ENCODE data around the gene ATP8A2. TPM values are rescaled to one million over a fixed set of nuclear protein-coding genes. Genes with fewer than 3 reads are reported as not detected.

Gene ATP8A2
- total RNA-seq, 1 experiment from 2014 or later, result 5.2 TPM

- TF ChIP-seq RELA (CRISPR knock-in tag; IDR thresholded peaks at IDR 0.05; ENCODE audit: borderline replicate concordance) (no peak), ZBTB43 (CRISPR knock-in tag; IDR thresholded peaks at IDR 0.05) (no peak), TCF7 (CRISPR knock-in tag; IDR thresholded peaks at IDR 0.05; ENCODE audit: low read depth) (no peak), CREB1 (CRISPR knock-in tag; IDR thresholded peaks at IDR 0.05) (no peak), CREM (CRISPR knock-in tag; IDR thresholded peaks at IDR 0.05) (no peak), ZNF532 (CRISPR knock-in tag; IDR thresholded peaks at IDR 0.05; ENCODE audit: borderline replicate concordance) (no peak), TEAD1 (CRISPR knock-in tag; IDR thresholded peaks at IDR 0.05) (no peak), ZBTB21 (CRISPR knock-in tag; IDR thresholded peaks at IDR 0.05; ENCODE audit: borderline replicate concordance) (no peak), GABPB1 (CRISPR knock-in tag; IDR thresholded peaks at IDR 0.05) (no peak), NFE2L1 (CRISPR knock-in tag; IDR thresholded peaks at IDR 0.05) (no peak)
Observed at GRCh38 chr13:25874064-25874737, 502.4 kb downstream of the ATP8A2 start (continued).

GRCh38 chr13:25874907-25875306, 503.1 kb downstream of the ATP8A2 start:
- H3K4me3 Mint-ChIP-seq, result no peak overlapping the region
- POLR2A ChIA-PET, result no interaction called here
- peaks cover 7% of the 10 kb centered on the region; the same call in 1 of the 2 replicates for H3K36me3 Mint-ChIP-seq
- no peak overlapping the region for H3K27ac Mint-ChIP-seq
- peaks cover 51% of the 10 kb centered on the region for H3K4me1 Mint-ChIP-seq
- DNase-seq (ENCODE audit: low spot score) (no peak), ATAC-seq (no peak)
- CTCF ChIA-PET, result no interaction called here
- no peak for TF ChIP-seq IRF1 (CRISPR knock-in tag; IDR thresholded peaks at IDR 0.05)
- no peak for TF ChIP-seq FOXK1 (CRISPR knock-in tag; IDR thresholded peaks at IDR 0.05)
- no peak for TF ChIP-seq SOX15 (CRISPR knock-in tag; IDR thresholded peaks at IDR 0.05)
- TF ChIP-seq USF1 (CRISPR knock-in tag; IDR thresholded peaks at IDR 0.05), result no peak
- no peak for TF ChIP-seq ZNF671 (CRISPR knock-in tag; IDR thresholded peaks at IDR 0.05)
- H3K9me3 Mint-ChIP-seq, result peaks cover 14% of the 10 kb centered on the region
- H3K27me3 Mint-ChIP-seq (ENCODE audit: low read depth), result no peaks in the 10 kb centered on the region; the same call in 1 of the 2 replicates

- peaks cover 7% of the 10 kb centered on the region; the same call in 1 of the 2 replicates for H3K36me3 Mint-ChIP-seq
- POLR2A ChIA-PET, result no interaction called here
- CTCF ChIA-PET, result interaction anchor here (1.2 kb wide), 1 partner anchor 9 kb away, joined by 4 read pairs; no protein-coding TSS in a partner anchor
- DNase-seq (ENCODE audit: low spot score), result no peak
- no peak for ATAC-seq
- peaks cover 14% of the 10 kb centered on the region for H3K9me3 Mint-ChIP-seq
- TF ChIP-seq AR (CRISPR knock-in tag; IDR thresholded peaks at IDR 0.05), result no peak
- H3K4me3 Mint-ChIP-seq, result no peak overlapping the region
- H3K4me1 Mint-ChIP-seq, result peaks cover 50% of the 10 kb centered on the region
- H3K27ac Mint-ChIP-seq, result 0 out of 2 replicates have a peak overlapping the region, but pooled peaks have one; percentile 1
- H3K27me3 Mint-ChIP-seq (ENCODE audit: low read depth), result no peaks in the 10 kb centered on the region; the same call in 1 of the 2 replicates
Observed at GRCh38 chr13:25876247-25876646, 504.5 kb downstream of the ATP8A2 start.

Measured in WTC11 (cell line).